ENCODE data around the gene RADIL.
"Not testable (repeated sequence)": the region's sequence is repeated elsewhere in the genome, so short reads cannot be mapped to it uniquely, and the experiment has no call there.

Gene RADIL, protein sequence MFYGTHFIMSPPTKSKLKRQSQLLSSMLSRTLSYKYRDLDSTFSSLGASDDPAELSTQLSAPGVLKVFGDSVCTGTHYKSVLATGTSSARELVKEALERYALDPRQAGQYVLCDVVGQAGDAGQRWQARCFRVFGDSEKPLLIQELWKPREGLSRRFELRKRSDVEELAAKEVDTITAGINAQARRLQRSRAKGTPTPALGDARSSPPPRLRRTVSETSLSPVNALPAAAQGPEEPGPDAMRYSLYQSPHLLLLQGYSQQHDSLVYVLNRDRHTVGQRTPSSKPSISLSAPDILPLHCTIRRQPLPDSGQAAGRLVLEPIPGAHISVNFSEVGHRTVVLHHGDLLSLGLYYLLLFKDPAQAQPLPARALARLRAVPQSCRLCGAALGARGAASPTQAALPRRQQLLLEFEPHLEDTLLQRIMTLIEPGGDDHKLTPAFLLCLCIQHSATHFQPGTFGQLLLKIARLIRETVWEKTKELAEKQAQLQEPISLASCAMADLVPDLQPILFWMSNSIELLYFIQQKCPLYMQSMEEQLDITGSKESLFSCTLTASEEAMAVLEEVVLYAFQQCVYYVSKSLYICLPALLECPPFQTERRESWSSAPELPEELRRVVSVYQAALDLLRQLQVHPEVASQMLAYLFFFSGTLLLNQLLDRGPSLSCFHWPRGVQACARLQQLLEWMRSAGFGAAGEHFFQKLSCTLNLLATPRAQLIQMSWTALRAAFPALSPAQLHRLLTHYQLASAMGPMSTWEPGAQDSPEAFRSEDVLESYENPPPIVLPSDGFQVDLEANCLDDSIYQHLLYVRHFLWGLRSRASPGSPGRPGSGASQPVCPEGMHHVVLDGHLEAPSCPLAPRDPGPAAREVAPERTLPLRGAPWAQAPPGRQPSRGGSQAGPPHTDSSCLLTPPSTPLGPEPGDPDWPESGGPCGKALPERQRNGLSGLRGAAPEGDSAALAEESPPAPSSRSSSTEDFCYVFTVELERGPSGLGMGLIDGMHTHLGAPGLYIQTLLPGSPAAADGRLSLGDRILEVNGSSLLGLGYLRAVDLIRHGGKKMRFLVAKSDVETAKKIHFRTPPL

DNA sequence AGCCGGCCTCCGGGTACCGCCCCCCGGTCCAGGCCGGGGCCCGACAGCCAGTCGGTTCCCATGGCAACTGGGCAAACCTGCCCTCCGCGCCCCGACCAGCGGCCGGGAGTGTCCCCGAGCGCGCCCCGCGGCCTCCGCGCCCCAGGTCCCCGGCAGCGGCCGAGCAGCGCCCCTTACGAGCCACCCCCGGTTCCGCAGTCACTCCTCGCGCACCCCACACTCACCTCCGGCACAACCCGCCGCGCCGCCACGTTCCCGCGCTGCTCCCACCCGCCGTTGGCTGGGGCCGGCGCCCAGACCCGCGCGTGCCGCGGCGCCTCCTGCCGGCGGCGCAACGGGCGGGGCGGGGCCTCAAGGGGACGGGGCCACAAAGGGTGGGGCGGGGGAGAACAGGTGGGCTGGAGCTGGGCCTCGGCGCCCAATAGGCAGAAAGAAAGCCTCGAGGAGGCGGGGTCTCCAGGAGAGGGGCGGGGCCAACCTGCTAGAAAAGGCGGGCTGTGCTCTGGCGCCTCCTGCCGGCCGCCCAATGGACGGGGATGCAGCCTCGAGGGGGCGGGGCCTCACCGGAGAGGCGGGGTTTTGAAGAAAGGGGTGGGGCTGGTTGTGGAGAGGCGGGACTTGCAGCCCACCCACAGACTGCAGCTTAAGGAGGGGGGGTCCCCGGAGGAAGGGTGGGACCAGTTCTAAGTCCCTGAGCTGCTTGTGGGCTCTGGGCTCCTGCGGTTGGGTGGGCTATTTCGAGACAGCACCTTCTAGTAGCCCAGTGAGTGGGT lies at the start of gene RADIL:
Gene RADIL (minus strand): TSS at position 345 of the 773 bp plus-strand sequence. CDS start 5,577 bp downstream, outside the sequence.
- DNase-seq, result peak; percentile 95

DNA sequence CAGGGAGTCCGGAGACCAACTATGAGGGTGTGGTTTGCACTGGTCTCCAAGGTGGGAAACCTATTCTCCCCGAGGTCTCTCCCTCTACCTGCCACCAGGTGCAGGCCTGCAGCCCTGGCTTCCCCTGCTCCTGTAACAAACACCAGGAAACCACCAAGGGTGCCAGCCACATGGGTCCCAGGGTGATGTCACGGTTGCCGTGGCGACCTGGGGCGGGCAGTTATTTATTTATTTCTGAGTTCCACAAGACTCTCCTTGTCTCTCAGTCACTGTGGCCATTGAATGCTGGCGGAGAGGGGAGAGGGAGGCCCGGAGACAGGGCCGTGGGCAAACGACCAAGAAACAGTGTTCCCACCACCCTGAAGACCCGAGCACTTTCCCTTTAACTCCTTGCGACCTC lies 48.4 kb upstream of the RADIL start:
- peak; percentile 70 for DNase-seq

DNA sequence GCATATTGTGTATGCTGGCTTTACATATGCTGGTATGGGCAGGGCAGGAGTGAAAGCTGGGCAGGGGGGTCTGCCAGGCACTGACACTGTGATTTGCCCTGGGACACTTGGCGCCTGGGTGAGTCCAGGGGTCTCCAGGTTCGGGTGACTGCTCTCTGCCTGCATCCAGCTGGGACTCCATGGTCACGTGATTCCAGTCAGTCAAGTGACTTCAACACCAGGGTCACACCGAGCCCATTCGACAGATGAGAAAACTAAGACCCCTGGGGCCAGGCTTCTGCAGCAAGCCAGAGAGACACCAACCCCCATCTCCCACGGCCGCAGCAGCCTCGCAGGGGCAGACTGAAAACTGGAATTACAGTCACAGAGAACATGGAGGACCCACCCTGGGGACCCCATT lies 45.5 kb upstream of the RADIL start:
- no peak for DNase-seq

DNA sequence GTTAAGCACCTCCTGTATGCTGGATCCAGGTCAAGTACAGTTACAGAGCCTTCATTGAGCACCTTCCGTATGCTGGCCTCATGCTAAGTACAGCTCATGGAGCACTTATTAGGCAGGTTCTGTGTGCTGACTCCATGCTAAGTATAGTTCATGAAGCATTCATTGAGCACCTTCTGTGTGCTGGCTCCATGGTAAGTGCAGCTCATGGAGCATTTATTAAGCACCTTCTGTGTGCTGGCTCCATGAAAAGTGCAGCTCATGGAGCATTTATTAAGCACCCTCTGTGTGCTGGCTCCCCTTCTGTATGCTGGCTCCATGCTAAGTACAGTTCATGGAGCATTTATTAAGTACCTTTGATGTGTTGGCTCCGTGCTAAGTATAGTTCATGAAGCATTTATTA lies 44.9 kb upstream of the RADIL start:
- DNase-seq, result no peak

DNA sequence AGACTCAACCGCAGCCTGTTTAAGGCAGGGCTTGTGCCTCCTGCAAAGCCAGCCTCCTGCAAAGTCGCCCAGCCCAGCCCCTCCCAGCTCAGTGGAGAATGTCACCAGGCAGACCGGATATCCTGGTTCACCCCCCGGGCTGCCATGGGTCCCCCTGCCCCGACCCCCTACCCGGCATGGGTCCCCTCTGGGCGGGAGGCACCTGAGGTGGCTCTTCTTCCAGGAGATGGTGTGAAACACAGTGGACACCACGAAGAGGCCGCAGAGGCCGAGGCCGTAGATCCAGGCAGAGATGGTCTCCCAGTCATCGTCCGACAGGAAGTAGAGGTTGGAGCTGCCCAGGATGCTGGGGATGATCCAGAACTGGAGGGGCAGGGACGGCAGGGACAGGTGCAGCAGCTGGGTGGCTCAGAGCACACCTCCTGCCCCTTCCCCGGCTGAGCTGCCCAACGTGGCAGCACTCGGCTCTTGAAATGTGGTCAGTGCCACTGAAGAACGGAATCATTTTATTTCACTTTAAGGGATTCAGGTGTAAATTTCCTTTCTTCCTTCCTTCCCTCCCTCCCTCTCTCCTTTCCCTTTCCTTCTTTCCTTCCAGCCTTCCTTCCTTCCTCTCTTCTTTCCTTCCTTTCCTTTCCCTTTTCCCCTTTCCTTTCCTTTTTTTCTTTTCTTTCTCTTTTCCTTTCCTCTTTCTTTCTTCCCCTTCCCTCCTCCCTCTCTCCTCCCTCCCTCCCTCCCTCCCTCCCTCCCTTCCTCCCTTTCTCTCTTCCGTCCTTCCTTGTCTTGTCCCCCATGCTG lies 36.7 kb upstream of the RADIL start:
- DNase-seq, result no peak

DNA sequence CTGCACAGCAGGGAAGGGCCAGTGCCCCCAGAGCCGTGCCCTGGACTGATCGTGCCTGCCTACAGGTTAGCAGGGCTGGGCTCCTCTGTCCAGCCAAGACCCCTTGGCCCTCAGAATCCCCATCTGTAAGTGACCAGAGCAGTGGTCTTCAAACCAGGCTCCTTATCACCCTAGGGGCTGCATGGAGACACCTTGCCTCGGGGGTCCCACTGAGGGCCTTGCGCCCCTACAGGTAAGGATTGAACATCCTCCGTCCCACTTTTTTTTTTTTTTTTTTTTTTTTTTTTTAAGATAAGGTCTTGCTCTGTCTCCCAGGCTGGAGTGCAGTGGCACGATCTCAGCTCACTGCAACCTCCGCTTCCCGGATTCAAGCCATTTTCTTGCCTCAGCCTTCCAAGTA lies 32.6 kb upstream of the RADIL start:
- no peak for DNase-seq

DNA sequence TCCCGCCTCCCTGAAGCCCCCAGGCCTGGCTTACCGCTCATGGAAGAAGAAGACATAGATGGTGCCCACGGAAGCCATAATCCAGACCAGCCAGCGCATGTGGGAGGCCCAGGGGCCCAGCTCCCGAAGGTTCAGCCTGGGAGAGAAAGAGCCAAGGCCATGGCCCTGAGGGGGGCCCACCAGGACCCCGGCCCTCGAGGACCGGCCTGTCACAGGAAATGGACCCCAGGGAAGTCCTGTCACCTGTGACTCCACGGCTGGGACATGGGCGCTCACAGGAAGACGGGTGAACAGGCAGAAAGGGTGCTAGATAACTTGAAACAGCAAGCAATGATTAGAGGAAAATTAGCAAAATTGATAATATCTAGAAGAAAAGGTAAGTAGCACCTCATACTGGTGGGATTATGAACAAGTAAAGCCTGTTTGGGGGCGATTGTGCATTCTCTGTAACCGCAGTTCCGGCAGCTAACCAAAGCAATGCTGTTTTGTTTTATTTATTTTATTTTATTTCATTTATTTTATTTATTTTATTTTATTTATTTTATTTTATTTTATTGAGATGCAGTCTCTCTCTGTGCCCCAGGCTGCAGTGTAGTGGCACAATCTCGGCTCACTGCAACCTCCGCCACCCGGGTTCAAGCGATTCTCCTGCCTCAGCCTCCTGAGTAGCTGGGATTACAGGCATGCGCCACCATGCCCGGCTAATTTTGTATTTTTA lies 27.8 kb upstream of the RADIL start:
- DNase-seq, result no peak

DNA sequence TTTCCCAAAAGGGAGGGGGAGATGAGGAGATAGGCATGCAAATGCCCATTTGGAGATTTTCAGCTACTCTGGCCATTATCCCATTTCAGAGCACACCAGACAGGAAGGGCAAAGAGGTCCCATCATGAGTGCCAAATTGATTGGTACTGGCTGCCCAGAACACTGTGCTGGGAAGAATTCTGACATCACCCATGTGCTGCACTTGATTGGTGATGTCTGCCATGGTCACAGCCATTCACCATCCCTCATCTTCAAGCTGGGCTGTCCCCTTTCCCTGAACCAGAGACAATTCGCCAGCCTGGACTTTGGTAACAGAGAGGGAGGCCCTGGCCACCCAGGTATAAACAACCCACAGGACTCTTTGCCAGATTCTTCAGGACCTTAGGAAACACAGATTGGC lies 23.2 kb upstream of the RADIL start:
- DNase-seq, result no peak

DNA sequence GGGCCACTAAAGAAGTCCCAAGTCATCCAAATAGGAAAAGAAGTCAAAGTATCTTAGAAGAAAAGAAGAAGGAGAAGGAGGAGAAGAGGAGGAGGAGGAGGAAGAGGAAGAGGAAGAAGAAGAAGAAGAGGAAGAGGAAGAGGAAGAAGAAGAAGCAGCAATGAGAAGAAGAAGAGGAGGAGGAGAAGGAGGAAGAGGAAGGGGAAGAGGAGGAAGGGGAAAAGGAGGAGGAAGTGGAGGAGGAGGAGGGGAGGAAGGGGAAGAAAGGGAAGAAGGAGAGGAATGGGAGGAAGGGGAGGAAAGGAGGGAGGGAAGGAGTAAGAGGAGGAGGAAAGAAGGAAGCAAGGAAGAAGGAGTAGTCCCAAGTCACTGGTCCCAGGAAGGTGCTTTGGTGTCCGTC lies 21.7 kb upstream of the RADIL start:
- no peak for DNase-seq

DNA sequence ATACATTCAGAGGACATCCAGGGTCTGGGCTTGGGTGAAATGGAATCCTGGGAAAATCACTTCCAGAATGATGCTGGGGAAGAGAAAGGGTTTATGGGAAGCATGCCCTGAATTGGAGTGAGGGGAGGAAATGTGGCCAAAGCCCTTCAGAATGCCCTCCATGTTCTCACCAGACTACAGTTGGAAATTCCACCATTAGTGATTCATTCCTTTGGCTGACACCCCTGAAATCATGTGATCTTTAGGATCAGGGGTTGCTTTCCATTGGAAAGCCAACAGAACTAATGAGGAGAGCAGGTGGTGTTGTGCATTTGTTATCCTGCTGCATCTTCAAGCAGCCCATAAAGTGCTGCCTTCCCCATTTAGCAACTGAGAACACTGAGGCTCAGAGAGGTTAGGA lies 20.8 kb upstream of the RADIL start:
- no peak for DNase-seq

DNA sequence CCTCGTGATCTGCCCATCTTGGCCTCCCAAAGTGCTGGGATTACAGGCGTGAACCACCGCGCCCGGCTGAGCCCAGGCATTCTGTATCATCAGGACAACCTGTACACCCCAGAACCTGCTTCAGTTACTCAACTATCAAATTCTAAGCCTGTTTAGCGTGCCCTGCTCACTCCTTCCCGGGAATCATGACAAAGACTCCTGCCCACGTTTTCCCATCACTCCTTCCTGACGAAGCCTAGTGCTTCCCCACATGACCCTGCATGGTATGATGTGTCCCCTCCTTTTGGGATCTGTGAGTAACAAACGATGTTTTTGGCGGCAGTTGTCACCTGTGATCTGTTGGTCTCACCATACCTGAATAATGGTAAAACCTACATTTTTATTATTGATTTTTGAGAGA lies 12.2 kb upstream of the RADIL start:
- no peak for DNase-seq

DNA sequence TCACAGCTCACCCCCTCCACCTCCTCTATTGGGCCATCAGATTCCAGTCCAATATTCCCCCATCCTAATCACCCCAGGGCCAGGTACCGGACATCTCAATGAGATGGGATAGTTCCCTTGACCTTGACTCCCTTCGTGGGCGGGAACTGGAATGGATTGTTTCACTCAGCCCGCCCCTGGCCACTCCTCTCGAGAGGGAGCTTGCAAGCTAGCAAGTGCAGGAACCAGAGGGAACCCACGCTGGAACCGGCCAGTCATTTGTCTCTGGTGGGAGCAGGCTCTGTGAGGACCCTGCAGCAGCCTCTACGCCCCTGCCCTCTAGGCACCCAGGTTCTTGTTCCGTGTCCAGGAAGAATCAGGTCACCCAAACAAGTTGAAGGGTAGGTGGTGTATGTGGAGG lies 11.0 kb upstream of the RADIL start:
- no peak for DNase-seq

DNA sequence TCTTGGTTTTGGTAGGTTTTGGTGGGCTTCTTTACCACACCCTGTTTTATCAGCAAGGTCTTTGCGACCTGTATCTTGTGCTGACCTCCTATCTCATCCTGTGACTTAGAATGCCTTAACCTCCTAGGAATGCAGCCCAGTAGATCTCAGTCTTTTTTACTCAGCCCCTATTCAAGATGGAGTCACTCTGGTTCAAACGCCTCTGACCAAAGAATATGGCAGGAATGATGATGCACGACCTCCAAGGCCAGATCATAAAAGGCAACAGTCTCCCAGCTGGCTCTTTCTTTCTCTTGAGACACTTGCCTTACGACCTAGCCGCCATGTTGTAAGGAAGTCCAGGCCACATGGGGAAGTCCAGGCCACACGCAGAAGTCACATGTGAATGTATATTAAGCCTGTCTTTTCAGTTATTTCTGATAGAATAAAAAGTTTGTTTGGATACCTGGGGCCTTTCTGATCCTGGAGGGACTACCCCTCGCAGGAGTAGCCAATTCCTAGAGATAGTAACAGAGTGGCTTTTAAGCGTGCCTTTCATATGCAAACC lies 10.5 kb upstream of the RADIL start:
- no peak for DNase-seq

DNA sequence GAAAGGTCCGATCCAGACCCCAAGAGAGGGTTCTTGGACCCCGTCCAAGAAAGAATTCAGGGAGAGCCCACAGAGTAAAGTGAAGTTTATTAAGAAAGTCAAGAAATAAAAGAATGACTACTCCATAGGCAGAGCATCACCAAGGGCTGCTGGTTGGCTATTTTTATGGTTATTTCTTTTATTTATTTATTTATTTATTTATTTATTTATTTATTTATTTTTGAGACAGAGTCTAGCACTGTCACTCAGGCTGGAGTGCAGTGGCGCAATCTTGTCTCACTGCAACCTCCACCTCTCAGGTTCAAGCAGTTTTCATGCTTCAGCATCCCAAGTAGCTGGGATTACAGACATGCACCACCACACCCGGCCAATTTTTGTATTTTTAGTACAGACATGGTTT lies 9.7 kb upstream of the RADIL start:
- DNase-seq, result not testable (repeated sequence)

DNA sequence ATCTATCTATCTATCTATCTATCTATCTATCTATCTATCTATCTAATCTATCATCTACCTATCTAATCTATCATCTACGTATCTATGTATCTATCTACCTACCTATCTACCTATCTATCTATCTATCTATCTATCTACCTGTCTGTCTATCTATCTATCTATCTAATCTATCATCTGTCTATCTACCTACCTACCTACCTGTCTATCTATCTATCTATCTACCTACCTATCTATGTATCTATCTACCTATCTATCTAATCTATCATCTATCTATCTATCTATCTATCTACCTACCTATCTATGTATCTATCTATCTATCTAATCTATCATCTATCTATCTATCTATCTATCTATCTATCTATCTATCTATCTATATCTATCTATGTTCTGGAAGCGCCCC lies 8.0 kb upstream of the RADIL start:
- DNase-seq, result not testable (repeated sequence)

DNA sequence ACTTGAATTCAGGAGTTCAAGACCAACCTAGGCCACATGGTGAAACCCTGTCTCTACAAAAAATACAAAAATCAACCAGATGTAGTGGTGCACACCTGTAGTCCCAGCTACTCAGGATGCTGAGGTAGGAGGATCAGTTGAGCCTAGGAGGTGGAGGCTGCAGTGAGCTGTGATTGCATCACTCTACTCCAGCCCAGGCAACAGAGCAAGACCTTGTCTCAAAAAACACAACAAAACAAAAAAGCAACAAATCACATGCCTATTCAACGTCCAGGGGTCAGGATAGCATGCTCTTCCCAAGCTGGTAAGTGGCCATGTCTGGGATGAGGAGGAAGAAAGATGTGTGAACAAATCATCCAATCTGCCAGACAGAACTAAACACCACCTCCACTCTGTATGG lies 6.2 kb upstream of the RADIL start:
- DNase-seq, result no peak

DNA sequence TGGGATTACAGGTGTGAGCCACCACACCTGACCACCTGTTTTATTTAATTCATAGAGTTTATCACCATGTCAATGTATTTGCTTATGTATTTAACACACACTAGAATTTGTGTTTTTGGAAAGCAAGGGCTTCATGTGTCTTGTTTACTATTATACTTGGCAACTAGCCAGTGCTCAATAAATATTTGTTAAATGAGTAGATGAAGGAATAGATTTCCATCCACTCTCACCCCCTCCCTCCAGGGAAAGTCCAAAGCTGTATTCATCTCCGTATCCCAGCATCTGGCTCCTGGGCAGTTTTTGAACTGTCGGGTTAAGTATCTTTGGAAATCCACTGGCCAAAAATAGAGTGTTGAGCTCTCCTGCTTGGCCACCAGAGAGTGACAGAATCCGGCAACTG lies 4.6 kb upstream of the RADIL start:
- peak; percentile 39 for DNase-seq

DNA sequence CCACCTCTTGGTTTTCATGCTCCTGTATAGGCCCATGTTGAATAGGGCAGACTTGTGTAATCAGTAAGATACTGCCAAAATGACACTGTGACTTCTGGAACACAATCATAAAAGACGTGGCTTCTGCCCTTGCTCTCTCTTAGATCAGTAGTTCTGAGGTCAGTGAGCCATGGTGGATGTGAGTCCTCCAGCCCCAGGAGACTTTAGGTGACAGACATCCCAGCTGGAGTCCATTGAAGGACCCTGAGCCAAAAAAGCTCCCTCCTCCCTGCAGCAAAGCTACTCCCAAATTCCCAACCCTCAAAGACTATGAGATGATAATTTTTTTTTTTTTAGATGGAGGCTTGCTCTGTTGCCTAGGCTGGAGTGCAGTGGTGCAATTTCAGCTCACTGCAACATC lies 3.2 kb upstream of the RADIL start:
- DNase-seq, result no peak

DNA sequence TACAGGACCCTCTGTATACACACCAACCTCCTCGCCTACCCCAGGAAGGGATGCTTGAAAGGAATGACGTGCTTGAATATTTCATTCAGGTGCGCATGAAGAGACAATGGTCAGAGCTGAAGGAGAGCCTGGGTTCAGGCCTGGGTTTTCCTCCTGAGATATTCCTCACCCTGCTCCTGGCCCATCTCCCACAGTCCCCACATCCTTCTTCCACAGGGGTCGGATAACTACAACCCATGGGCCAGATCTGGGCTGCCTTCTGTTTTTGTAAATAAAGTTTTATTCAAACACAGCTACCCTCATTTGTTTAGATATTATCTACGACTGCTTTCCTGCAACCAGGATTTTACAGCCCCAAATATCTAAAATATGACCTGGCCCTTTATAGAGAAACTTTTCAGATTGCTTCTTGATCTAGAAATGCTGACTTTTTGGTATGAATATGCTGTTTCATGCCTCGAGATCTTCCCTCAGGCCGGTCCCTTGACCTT lies 1.8 kb upstream of the RADIL start:
- DNase-seq, result no peak

DNA sequence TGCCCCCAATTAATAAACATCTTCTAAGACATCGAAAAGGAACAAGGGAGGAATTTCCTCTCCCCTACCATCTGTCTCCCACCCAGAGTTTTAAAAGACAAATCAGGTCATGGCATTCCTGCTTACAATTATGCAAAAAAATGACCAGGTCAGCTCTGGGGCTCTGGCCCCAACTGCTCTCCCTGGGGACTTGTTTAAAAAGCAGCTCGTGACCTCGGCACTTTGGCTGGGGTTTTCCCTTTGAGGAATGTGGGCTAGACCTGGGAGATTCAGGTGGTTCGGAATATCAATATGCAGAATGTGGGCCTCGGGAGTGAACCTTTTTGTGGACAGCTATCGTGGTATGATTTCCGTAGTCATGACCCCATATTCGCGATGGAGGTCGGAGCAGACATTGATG lies 648 bp upstream of the RADIL start:
- DNase-seq, result no peak

DNA sequence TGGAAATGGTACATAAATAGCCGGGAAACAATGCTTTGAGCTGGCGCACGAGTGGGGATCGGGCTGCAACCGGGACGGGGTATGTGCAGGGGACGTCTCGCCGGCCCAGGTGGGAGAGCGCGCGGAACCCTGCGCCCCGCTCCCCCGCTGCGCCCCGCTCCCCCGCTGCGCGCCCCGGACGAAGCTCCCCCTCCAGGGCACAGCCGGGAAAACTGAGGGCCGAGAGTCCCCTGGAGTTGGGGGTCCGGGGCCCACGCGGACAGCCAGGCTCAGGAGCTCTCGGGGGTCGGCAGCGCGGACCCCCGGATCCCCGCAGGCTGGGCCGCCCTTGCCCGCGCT lies 514 bp downstream of the RADIL start:
- no peak for DNase-seq

Measured in NCI-H345 (cell line).